GM12864 (cell line): ENCODE data around the gene S100A5.
"Not testable (repeated sequence)": the region's sequence is repeated elsewhere in the genome, so short reads cannot be mapped to it uniquely, and the experiment has no call there.

ENCODE experiments used
- DNase-seq: peaks from one replicate; pipeline ENCODE4 v3.0.0-alpha.2; 2011; ENCODE audit warnings: low read depth
- H3K4me3 ChIP-seq: 2 replicates; pipeline ENCODE4 v1.5.1; 2011; ENCODE audit warnings: mild to moderate bottlenecking, low read depth, low read length, control low read depth
- CTCF ChIP-seq: IDR thresholded peaks from 2 replicates; pipeline ENCODE4 v1.5.1; 2011; ENCODE audit warnings: low read depth, mild to moderate bottlenecking, moderate library complexity, low read length, control low read depth, inconsistent platforms; ENCODE audit errors: missing control alignments

S100A5 gene

GRCh38 chr1:153527023-153527682 lies 13.6 kb downstream of the S100A5 start:
- no peak for DNase-seq
- H3K4me3 ChIP-seq, result no peak overlapping the region
- TF ChIP-seq CTCF, result no peak

- H3K4me3 ChIP-seq, result no peak overlapping the region
- DNase-seq, result no peak
- no peak for TF ChIP-seq CTCF
Observed at GRCh38 chr1:153526132-153526543, 14.6 kb downstream of the S100A5 start.

- no peak for DNase-seq
- TF ChIP-seq CTCF, result no peak
- H3K4me3 ChIP-seq, result no peak overlapping the region
Observed at GRCh38 chr1:153525088-153525728, 15.5 kb downstream of the S100A5 start.

- not testable (repeated sequence) for H3K4me3 ChIP-seq, DNase-seq
Observed at GRCh38 chr1:153522353-153523048, 18.2 kb downstream of the S100A5 start.

- not testable (repeated sequence) for DNase-seq
Observed at GRCh38 chr1:153521808-153522207, 18.9 kb downstream of the S100A5 start.

GRCh38 chr1:153520818-153521476 lies 19.8 kb downstream of the S100A5 start:
- no peak for DNase-seq
- no peak for TF ChIP-seq CTCF
- H3K4me3 ChIP-seq, result no peak overlapping the region

More at GRCh38 chr1:153521808-153522207, 18.9 kb downstream of the S100A5 start:
- H3K4me3 ChIP-seq, result not testable (repeated sequence)

- not testable (repeated sequence) for DNase-seq, H3K4me3 ChIP-seq
Observed at GRCh38 chr1:153520137-153520691, 20.5 kb downstream of the S100A5 start.

- TF ChIP-seq CTCF, result no peak
- DNase-seq, result no peak
- no peak overlapping the region for H3K4me3 ChIP-seq
Observed at GRCh38 chr1:153519242-153519641, 21.5 kb downstream of the S100A5 start.
